ENCODE data around the gene RHBDL1.
A peak's percentile ranks its signal among the peaks of the same experiment; 100 is the strongest.

RHBDL1 gene

DNA sequence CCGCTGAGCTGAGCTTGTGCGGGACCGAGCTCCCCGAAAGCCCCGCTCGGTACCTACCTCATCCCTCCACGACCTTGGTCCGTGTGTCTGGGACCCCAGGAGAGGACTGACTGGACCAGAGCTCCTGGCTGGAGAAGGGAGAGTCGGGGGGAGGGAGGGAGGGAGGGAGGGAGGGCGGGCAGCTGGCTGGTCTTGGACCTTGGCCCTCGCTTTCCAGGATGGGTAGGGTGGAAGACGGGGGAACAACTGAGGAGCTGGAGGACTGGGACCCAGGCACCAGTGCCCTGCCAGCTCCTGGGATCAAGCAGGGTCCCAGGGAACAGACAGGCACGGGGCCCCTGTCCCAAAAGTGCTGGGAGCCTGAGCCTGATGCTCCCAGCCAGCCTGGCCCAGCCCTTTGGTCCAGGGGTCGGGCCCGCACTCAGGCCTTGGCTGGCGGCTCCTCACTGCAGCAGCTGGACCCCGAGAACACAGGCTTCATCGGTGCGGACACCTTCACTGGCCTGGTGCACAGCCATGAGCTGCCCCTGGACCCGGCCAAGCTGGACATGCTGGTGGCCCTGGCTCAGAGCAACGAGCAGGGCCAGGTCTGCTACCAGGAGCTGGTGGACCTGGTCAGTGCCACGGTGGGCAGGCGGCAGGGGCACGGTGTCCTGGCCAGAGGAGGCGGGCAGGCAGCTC, 553 bp downstream of the RHBDL1 start:
- DNase-seq: no peak

DNA sequence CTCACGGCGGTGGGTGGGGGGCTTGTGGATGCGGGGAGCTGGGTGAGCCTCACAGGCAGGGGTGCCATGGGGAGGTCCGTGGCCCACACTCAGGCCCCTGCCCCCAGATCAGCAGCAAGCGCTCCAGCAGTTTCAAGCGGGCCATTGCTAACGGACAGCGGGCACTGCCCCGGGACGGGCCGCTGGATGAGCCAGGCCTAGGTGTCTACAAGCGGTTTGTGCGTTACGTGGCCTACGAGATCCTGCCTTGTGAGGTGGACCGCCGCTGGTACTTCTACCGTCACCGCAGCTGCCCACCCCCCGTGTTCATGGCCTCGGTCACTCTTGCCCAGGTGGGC, 1.1 kb downstream of the RHBDL1 start:
- no peak for DNase-seq

DNA sequence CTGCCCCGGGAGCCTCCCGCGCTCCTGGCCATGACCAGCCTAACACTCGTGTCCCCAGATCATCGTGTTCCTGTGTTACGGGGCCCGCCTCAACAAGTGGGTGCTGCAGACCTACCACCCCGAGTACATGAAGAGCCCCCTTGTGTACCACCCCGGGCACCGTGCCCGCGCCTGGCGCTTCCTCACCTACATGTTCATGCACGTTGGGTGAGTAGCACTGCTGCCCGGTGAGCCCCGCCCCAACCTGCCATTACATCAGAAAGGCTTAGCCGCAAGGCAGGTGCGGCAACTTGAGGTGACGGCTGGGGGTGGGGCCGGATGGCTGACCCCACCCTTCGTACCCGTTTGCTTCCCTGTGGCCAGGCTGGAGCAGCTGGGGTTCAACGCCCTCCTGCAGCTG, 1.4 kb downstream of the RHBDL1 start:
- DNase-seq: no peak

DNA sequence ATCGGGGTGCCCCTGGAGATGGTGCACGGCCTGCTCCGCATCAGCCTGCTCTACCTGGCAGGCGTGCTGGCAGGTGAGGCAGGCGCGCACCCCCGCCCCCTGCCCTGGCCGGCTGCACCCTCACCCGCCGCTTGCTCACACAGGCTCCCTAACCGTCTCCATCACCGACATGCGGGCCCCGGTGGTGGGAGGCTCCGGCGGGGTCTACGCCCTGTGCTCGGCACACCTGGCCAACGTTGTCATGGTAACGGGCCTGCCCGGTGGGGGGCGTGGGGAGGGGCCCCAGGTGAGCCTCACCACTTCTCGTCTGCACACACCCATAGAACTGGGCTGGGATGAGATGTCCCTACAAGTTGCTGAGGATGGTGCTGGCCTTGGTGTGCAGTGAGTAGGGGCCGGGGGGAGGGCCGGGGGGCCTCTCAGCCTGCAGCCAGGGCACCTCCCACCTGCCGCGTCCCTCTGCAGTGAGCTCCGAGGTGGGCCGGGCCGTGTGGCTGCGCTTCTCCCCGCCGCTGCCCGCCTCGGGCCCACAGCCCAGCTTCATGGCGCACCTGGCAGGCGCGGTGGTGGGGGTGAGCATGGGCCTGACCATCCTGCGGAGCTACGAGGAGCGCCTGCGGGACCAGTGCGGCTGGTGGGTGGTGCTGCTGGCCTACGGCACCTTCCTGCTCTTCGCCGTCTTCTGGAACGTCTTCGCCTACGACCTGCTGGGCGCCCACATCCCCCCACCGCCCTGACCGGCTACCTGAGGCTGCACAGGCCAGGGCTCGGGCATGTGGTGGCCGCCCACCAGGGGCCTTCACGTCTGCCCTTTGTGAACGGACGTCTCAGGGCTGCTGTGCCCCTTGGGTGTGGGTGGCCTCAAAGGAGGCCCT, 2.1 kb downstream of the RHBDL1 start:
- no peak for DNase-seq

DNA sequence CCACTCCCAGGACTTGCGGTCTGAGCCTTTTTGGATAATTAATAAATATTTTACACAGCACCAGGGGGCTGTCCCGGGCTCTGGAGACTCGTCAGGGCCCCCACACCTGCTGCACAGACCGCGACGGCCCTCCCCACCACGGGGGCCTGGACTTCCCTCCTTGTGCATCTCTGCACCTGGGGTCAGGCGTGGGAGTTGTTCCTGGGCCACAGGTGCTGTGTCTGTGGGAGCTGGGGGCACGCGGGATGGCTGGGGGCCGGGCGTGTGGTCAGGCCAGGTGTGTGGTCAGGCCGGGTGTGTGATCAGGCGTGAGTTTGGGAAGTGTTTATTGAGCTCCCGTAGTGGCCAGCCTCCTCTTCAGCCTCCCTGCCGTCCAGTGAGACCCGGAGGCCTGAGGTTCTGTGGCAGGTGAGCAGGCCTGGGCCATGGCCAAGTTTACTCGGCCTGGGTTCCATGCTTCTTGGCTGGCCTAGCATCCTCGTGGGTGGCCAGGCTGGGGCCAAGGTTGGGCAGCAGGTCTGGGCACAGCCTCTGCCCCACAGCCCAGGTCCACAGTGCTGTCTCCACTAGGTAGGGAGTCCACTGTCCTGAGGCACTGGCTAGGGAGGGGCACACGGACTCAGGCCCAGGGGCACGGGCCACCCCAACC, 2.9 kb downstream of the RHBDL1 start:
- no peak for DNase-seq

DNA sequence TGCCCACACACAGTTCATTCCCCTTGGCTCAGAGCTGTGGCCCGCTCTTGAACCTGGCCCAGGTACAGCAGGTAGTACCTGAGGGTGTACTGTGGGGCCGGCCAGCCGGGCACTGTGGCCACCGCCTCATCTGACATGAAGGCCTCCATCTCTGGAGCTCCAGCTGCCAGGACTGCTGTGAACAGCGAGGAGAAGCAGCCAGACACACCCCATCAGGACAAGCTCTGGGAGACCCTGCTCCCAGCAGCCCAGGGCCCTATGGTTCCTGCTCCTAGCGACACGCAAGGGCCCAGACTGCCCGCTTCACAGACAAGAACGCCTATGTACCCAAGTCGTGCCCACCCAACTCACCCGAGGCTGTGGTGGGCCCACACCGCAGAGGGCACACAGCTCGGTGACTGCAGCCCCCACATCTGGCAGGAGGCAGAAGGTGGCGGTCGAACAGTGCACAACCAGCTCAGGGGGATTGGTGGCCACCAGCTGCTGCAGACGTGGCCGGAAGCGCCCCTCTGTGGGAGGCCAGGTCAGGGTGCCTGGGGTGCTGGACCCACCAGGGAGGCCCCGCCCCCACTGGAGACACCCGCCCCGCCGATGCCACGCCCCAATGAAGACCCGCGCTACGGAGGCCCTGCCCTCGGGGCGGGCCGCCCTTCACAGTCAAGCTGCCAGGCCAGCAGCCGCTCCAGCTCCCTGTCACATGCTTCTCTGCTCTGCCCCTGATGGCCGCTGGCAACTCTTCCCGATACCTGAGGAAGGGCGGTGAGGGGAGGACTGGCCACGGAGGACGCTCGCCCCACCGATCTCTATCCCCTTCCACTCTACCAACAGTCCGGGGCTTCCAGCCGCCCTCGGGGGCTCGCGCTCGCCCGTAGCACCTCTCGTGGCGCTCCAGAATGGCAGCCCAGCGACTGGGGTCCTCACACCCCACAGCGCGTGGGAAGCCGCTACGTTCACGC, 3.7 kb downstream of the RHBDL1 start:
- DNase-seq: peak; percentile 55

DNA sequence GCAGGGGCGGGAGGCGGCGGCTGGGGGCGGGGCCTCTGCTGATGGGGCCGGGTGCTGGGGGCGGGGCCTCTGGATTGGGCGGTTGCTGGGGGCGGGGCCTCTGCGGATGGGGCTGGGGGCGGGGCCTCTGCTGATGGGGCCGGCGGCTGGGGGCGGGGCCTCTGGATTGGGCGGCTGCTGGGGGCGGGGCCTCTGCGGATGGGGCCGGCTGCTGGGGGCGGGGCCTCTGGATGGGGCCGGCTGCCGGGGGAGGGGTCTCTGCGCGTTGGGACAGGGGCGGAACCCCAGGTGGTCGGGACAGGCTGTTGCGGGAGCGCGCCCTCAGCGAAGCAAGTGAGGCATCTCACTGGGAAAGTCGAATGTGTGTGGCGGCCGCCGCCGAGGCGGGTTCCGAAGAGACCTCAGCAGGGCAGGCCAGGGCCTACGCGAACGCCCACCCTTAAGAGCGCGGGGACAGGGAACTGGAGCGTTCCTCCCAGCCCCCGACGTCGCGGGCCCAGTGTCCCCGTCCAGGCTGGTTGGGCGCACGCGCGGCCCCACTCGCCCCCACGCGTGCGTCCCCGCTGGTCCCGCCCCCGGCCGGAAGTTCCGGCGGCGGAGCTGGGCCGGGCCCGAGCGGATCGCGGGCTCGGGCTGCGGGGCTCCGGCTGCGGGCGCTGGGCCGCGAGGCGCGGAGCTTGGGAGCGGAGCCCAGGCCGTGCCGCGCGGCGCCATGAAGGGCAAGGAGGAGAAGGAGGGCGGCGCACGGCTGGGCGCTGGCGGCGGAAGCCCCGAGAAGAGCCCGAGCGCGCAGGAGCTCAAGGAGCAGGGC, 4.5 kb downstream of the RHBDL1 start, which contains the start of gene STUB1:
Gene STUB1 (plus strand): TSS at position 597 of the 811 bp plus-strand sequence. CDS start 116 bp downstream, at position 713.
- DNase-seq: peak; percentile 89

DNA sequence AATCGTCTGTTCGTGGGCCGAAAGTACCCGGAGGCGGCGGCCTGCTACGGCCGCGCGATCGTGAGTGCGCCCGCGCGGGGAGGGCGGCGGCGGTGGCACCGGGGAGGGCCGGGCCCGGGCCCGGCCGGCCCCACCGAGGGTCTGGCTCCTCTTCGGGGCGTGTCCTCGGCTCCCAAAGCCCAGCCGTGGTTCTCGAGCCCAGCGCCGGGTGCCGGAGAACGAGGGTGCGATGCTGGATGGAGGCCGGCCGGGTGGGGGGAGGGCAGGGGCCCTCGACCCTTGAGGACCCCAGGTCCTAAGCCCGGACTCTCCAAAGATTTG, 5.1 kb downstream of the RHBDL1 start:
- DNase-seq: no peak

DNA sequence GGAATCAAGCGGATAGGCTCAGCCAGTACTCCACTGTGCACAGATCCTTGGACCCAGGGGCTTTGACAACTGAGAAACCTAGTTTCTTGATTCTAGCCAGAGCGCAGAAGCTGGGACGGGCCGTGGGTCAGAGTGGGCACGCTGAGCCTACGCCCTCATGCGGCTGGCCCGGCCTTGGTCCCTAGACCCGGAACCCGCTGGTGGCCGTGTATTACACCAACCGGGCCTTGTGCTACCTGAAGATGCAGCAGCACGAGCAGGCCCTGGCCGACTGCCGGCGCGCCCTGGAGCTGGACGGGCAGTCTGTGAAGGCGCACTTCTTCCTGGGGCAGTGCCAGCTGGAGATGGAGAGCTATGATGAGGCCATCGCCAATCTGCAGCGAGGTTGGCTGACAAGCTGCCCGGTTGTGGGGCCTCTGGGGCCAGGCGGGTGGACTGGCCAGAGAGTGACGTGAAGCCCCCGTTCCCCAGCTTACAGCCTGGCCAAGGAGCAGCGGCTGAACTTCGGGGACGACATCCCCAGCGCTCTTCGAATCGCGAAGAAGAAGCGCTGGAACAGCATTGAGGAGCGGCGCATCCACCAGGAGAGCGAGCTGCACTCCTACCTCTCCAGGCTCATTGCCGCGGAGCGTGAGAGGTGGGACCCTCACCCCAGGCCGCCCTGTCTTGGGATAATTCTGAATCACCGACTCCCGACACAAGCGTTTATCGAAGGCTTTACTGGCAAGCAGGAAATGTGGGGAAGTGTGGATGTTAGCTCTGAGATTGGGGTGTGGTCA, 5.7 kb downstream of the RHBDL1 start:
- no peak for DNase-seq

DNA sequence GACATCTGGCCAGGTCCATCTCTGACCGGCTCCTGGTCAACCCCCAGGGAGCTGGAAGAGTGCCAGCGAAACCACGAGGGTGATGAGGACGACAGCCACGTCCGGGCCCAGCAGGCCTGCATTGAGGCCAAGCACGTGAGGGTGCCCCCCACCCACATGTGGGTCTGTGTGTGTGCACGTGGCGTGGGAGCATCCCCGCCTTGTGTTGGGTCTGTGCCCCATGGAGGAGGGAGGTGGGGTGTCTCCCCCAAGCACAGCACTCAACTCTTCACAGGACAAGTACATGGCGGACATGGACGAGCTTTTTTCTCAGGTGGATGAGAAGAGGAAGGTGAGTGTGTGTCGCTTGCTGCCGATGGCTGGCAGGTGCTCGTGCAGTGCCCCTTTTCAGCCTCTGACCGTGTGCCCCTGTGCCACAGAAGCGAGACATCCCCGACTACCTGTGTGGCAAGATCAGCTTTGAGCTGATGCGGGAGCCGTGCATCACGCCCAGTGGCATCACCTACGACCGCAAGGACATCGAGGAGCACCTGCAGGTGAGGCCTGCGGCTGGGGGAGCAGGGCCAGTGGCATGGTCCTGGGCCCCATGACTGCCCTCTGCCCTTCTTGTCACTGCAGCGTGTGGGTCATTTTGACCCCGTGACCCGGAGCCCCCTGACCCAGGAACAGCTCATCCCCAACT, 6.4 kb downstream of the RHBDL1 start:
- no peak for DNase-seq

DNA sequence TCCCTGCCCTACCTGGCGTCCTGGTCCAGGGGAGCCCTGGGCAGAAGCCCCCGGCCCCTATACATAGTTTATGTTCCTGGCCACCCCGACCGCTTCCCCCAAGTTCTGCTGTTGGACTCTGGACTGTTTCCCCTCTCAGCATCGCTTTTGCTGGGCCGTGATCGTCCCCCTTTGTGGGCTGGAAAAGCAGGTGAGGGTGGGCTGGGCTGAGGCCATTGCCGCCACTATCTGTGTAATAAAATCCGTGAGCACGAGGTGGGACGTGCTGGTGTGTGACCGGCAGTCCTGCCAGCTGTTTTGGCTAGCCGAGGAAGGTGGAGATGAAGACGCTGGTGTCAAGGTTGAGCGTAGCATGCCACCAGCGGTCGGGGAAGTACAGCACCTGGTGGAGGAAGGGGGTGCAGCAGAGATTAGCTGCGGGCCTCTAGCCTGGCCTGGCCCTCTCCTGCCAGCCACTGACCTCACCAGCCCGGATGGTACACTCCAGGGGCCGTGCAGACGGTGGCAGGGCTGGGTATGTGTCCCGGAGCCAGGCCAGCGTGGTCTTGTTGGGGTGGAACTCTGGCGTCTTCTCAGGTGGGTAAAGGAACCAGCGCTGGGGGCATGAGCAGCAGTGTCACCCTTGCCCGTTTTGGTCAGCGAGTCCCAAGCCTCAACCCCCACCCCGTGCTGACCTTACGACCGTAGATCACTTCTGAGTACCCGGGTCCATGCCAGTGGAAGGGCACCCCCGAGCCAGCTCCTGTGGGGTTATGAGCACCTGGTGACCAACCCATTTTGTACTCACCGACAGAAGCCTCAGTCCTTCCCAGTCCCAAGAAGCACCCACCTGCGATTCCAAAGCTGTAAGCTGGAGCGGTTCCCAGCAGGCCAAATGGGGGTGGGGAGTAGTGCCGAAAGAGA, 7.3 kb downstream of the RHBDL1 start:
- no peak for DNase-seq

DNA sequence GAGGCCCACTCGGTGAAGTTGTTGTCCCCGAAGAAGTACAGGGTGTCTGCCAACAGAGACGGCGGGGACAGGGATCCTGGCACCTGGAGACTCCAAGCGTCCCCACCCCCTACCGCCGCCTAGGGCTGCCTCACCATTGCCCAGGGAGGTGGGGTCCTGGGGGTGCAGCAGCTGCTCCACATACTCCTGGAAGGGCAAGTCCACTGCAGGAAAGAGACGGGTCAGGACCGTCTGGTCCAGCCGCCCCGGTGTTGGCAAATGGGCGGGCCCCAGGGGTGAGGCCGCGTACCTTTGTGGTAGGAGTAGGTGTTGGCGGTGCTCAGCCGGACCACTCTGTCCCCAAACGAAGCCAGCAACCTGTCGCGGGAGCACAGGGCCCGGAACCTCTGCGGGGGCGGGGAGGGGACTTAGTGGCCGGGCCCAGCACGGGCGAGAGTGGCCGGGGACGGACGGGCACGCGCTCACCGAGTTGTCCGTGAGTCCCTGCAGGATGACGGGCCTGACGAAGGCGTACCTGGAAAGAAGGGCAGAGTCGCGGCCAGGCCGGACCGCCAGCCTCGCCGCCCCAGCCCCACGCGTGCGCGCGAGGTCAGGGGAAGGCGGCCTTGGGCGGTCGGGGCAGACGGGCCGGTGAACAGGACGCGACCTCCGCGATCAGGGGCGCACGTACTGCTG, 8.1 kb downstream of the RHBDL1 start:
- no peak for DNase-seq

DNA sequence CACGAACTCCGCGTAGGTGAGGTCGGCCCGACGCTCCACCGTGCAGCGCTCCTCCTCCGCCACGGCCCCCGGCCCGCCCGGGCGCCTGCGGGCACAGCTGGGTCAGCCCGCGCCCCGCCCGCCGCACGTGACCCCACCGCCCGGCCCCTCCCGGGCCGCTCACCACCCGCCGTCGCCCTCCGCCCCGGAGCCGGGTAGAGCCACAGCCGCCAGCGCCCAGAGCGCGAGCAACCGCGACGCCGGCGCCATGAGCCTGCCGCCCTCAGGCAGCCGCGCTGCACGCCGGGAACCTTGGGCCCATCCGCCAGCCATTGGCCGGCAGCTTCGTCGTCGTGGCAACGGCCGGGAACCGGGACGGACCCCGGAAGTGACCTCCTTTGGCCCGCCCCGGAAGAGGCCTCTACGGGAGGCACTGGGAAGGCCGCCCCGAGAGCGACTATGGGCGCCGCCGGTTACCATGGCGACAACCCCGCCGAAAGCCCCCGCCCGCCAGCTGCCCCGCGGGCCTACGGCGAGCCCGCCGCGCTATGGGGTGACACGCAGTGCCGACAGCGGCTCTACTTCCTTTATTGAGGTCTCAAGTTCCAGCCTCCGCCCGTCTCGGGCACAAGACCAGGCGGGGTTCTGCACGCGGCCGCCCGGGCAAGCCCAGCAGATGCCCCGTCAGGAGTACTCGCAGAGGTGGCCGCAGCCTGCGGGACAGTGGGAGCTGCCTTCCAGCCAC, 8.8 kb downstream of the RHBDL1 start, which contains the start of gene JMJD8:
Gene JMJD8 (minus strand): TSS at position 264 of the 724 bp plus-strand sequence. CDS start 15 bp downstream, at position 249.
- peak; percentile 98 for DNase-seq

DNA sequence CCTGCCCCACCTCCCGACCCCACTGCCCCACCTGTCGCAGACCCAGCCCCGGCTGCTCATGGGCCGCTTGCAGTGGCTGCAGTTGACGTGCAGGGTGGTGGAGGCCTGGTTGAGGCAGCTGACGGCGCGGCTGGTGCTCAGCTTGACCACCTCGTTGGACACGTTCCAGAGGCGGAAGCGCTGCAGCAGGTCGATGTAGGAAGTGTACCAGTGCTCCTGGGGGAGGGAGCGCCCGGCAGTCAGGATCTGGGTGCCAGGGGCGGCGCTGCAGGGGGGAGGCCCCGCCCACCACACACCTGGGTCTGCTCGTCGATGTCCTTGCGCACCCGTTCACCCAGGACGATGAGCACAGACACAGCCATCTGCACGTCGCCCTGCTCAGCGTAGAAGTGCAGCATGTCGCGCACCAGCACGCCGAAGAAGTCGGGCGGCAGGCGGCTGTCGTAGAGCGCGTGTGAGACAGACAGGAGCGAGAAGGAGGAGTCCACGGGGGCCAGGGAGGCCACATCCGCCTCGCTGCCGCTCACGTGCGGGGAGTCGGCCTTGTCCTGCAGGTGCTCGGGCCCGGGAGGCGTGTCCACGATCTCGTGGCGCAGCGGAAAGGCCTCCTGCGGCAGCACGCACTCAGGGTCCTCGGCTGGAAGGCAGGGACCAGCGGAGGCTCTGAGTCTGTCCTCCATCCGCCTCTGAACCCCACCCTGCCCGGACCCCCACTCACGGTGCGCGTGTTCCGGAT, 9.7 kb downstream of the RHBDL1 start:
- no peak for DNase-seq

DNA sequence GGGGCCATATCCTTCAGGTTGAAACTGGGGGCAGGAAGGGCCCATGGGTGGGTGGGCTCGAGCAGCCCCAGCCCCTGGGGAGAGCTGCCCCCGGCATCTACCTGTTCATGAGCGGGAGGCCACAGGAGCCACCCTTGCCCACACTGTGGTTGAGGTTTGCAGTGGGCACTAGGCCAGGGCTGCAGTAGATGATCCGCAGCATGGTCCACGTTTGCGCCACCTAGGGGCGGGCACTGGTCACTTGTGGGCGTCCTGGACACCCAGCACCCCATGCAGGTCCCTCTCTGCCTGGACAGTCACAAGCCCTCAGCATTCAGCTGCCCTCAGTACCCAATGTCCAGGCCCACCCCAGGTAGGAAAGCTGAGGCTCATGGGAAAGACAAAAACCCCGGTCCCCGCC, 10.5 kb downstream of the RHBDL1 start:
- no peak for DNase-seq

DNA sequence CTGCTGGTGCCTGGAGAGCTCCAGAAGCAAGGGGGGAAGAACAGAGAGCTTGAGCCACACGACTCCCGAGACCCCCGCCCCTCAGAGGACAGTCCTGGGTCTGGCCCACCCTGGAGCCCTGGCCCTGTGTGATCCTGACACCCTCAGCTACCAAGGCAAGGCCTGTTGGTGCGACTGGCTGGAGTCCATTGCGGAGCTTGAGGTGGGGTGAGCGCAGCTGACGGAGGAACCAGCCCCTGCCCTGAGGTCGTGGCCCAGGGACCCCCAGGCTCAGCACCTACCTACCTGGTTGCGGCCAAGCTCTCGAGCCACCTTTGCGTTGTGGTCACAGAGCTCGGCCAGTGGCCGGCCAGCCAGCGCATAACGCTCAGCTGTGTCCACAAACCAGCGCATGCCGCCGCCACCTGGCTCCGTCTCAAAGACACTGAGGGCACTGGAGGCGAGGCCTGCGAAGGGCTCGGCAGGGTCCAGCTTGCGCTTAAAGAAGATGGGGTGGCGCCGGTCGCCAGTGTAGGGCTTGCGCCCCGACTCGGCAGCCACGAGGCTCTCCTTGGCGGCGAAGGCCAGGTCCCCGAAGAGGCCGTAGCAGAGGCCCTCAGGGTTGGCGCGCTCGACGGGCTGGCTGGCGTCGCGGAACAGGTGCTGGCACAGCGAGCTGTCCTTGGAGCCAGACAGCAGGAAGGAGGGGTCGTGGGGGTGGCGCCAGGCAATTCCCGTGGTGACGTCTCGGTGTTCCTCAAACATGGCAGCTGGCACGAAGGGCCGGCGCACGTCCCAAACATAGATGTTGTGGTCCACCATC, 11.2 kb downstream of the RHBDL1 start:
- DNase-seq: no peak
